DOHH2 (cell line): ENCODE results near the gene EPHA10.

Experiments used
- H3F3A ChIP-seq: fragments of 200-600 bp; sonication (generic), shearing (Covaris generic); 2 replicates; pipeline ENCODE4 v1.6.0; 2016; ENCODE audit warnings: antibody characterized with exemption, mild to moderate bottlenecking; ENCODE audit not compliant: control insufficient read depth, insufficient read depth
- H3K27ac ChIP-seq: fragments of 200-600 bp; sonication (generic); 2 replicates; pipeline ENCODE4 v1.5.1; 2014; ENCODE audit warnings: low read depth, mild to moderate bottlenecking, low read length, moderate library complexity
- H3K27me3 ChIP-seq: fragments of 200-600 bp; sonication (generic); 2 replicates; pipeline ENCODE4 v1.6.1; 2014; ENCODE audit warnings: mild to moderate bottlenecking, low read length, mixed read lengths; ENCODE audit not compliant: control insufficient read depth
- H3K36me3 ChIP-seq: fragments of 200-600 bp; sonication (generic); 2 replicates; pipeline ENCODE4 v1.6.1; 2014; ENCODE audit warnings: mild to moderate bottlenecking, low read length, moderate library complexity, mixed read lengths; ENCODE audit not compliant: control insufficient read depth
- H3K4me1 ChIP-seq: fragments of 200-600 bp; sonication (generic); 2 replicates; pipeline ENCODE4 v1.6.1; 2014; ENCODE audit warnings: mild to moderate bottlenecking, low read length, mixed read lengths; ENCODE audit not compliant: control insufficient read depth
- H3K4me2 ChIP-seq: fragments of 200-600 bp; sonication (generic); 2 replicates; pipeline ENCODE4 v1.6.0; 2014; ENCODE audit warnings: mild to moderate bottlenecking, low read length, moderate library complexity
- H3K4me3 ChIP-seq: fragments of 200-600 bp; sonication (generic); 2 replicates; pipeline ENCODE4 v1.5.1; 2014; ENCODE audit warnings: mild to moderate bottlenecking, low read length, mixed read lengths
- H3K79me2 ChIP-seq: fragments of 200-600 bp; sonication (generic); 2 replicates; pipeline ENCODE4 v1.6.1; 2014; ENCODE audit warnings: mild to moderate bottlenecking, low read length, mixed read lengths; ENCODE audit not compliant: control insufficient read depth
- H3K9me2 ChIP-seq: fragments of 200-600 bp; sonication (generic); replicated peaks from 2 replicates; pipeline ENCODE4 v1.6.1; 2014; ENCODE audit warnings: mild to moderate bottlenecking, low read length, mixed read lengths; ENCODE audit not compliant: control insufficient read depth
- H3K9me3 ChIP-seq: fragments of 200-600 bp; sonication (generic); 2 replicates; pipeline ENCODE4 v1.6.1; 2014; ENCODE audit warnings: antibody characterized with exemption, low read length, mixed read lengths; ENCODE audit not compliant: control insufficient read depth, insufficient read depth
- H4K20me1 ChIP-seq: fragments of 200-600 bp; sonication (generic); 2 replicates; pipeline ENCODE4 v1.6.0; 2014; ENCODE audit warnings: low read depth, mild to moderate bottlenecking, antibody characterized with exemption, low read length, moderate library complexity; ENCODE audit not compliant: control insufficient read depth, insufficient read depth
- EZH2phosphoT487 ChIP-seq: fragments of 200-600 bp; sonication (generic); IDR thresholded peaks from 2 replicates; pipeline ENCODE4 v1.6.1; 2017; ENCODE audit warnings: borderline replicate concordance, mild to moderate bottlenecking, antibody characterized with exemption, low read length, moderate library complexity, mixed read lengths
- TF ChIP-seq, protein P1 (sequence below): fragments of 200-600 bp; sonication (generic); IDR thresholded peaks from one replicate; pipeline ENCODE4 v1.5.1; 2014; ENCODE audit warnings: antibody characterized with exemption, mild to moderate bottlenecking, low read depth, low read length; ENCODE audit not compliant: poor library complexity, severe bottlenecking

Gene EPHA10

DNA sequence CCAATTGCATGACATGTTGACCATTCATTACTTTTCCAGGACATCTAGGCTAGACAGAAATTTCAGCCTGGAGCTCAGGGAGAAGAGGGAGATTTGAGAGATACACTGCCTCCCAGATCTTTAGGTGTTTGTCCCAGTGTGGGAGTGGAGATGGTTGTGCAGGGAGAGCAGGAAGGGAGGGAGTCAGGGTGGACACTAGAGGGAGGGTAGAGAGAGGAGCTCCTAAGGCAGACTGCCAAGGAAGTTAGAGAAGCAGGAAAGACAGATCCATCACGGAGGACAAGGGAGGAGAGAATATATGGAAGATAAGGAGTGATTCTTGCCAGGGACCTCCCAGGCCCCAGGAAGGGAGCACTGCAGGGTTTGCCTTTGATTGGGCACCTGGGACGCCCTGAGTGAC is 63.9 kb downstream of the EPHA10 start:
- H3K79me2 ChIP-seq = peaks cover 21% of the 10 kb centered on the region
- H4K20me1 ChIP-seq = 0 out of 2 replicates have a peak, but pooled peaks cover 8% of the 10 kb centered on the region
- no peak overlapping the region for H3K27ac ChIP-seq
- H3F3A ChIP-seq = peaks cover 2% of the 10 kb centered on the region; the same call in 1 of the 2 replicates
- H3K4me1 ChIP-seq = no peaks in the 10 kb centered on the region
- no peaks in the 10 kb centered on the region for H3K27me3 ChIP-seq
- no peak overlapping the region for H3K4me2 ChIP-seq
- H3K36me3 ChIP-seq = peaks cover 89% of the 10 kb centered on the region
- TF ChIP-seq, protein P1, sequence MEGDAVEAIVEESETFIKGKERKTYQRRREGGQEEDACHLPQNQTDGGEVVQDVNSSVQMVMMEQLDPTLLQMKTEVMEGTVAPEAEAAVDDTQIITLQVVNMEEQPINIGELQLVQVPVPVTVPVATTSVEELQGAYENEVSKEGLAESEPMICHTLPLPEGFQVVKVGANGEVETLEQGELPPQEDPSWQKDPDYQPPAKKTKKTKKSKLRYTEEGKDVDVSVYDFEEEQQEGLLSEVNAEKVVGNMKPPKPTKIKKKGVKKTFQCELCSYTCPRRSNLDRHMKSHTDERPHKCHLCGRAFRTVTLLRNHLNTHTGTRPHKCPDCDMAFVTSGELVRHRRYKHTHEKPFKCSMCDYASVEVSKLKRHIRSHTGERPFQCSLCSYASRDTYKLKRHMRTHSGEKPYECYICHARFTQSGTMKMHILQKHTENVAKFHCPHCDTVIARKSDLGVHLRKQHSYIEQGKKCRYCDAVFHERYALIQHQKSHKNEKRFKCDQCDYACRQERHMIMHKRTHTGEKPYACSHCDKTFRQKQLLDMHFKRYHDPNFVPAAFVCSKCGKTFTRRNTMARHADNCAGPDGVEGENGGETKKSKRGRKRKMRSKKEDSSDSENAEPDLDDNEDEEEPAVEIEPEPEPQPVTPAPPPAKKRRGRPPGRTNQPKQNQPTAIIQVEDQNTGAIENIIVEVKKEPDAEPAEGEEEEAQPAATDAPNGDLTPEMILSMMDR = no peak
- no peak for TF ChIP-seq EZH2phosphoT487
- H3K9me3 ChIP-seq = no peaks in the 10 kb centered on the region
- H3K4me3 ChIP-seq = no peak overlapping the region
- H3K9me2 ChIP-seq = no peaks in the 10 kb centered on the region

DNA sequence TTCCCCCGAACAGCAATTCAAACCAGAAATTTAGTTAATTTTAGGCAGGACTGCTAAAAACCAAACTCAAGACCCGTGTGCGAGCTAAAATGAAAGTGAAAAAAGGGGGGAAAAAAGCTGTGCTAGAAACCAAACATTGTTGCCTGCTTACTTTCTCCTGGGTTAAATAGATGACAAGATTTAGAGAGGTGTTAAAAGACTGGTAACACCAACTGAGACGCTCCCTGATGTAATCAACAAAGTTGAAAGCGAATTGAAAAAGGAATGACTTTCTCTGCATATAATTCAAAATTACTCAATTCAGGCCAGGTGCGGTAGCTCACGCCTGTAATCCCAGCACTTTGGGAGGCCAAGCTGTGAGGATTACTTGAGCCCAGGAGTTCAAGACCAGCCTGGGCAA is 65.8 kb downstream of the EPHA10 start:
- H3K27ac ChIP-seq = no peak overlapping the region
- H3K79me2 ChIP-seq = peaks cover 35% of the 10 kb centered on the region
- no peaks in the 10 kb centered on the region for H3K9me2 ChIP-seq
- peaks cover 7% of the 10 kb centered on the region for H3K4me1 ChIP-seq
- no peaks in the 10 kb centered on the region for H3K9me3 ChIP-seq
- no peak overlapping the region for H3K4me3 ChIP-seq
- no peak for TF ChIP-seq EZH2phosphoT487
- TF ChIP-seq, protein P1 = no peak
- H3F3A ChIP-seq = peaks cover 2% of the 10 kb centered on the region; the same call in 1 of the 2 replicates
- no peak overlapping the region for H3K4me2 ChIP-seq
- peaks cover 91% of the 10 kb centered on the region for H3K36me3 ChIP-seq
- H4K20me1 ChIP-seq = 0 out of 2 replicates have a peak, but pooled peaks cover 10% of the 10 kb centered on the region
- no peaks in the 10 kb centered on the region for H3K27me3 ChIP-seq

DNA sequence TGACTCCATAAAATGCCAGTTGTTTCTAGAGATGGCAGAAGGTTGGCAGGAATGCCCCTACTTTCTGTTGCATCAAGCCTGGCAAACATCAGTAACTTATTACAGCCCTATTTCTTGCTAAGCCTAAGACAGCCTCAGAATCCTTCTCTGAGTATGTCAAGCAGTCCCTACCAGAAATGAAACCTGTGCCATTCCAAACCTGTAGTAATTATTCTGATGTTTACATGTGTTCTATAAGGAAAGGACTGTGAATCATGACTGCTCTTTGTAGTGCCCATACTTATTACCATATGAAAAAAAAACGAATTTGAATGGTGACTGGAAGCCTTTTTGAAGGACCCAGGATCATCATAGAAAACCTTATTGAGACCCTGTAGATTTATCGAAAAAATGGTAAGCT is 67.2 kb downstream of the EPHA10 start:
- no peaks in the 10 kb centered on the region for H3K27me3 ChIP-seq
- H3K4me3 ChIP-seq = no peak overlapping the region
- H4K20me1 ChIP-seq = 0 out of 2 replicates have a peak, but pooled peaks cover 10% of the 10 kb centered on the region
- no peak for TF ChIP-seq EZH2phosphoT487
- TF ChIP-seq, protein P1 = no peak
- no peaks in the 10 kb centered on the region for H3K9me3 ChIP-seq
- no peak overlapping the region for H3K27ac ChIP-seq
- H3K9me2 ChIP-seq = no peaks in the 10 kb centered on the region
- no peak overlapping the region for H3K4me2 ChIP-seq
- peaks cover 85% of the 10 kb centered on the region for H3K36me3 ChIP-seq
- H3K4me1 ChIP-seq = peaks cover 15% of the 10 kb centered on the region
- H3K79me2 ChIP-seq = peaks cover 49% of the 10 kb centered on the region
- H3F3A ChIP-seq = peaks cover 2% of the 10 kb centered on the region; the same call in 1 of the 2 replicates
